Nephron progenitor cell (in vitro differentiated cells): ENCODE measurements around the gene NR1H2.
"Not testable (repeated sequence)": the region's sequence is repeated elsewhere in the genome, so short reads cannot be mapped to it uniquely, and the experiment has no call there.

Experiments used
- DNase-seq: peaks from one replicate; pipeline ENCODE4 v3.0.0; 2021
- H3K27ac Mint-ChIP-seq: 2 replicates; pipeline ENCODE4 v1.8.0; 2021; ENCODE audit warnings: mild to moderate bottlenecking, moderate library complexity, mixed read lengths
- H3K27me3 Mint-ChIP-seq: 2 replicates; pipeline ENCODE4 v1.8.0; 2021; ENCODE audit warnings: mild to moderate bottlenecking, low read depth, mixed read lengths; ENCODE audit not compliant: poor library complexity
- H3K36me3 Mint-ChIP-seq: 2 replicates; pipeline ENCODE4 v1.8.0; 2021; ENCODE audit warnings: low read depth, mixed read lengths
- H3K4me1 Mint-ChIP-seq: 2 replicates; pipeline ENCODE4 v1.8.0; 2021; ENCODE audit warnings: mixed read lengths
- H3K4me3 Mint-ChIP-seq: 2 replicates; pipeline ENCODE4 v1.8.0; 2021; ENCODE audit warnings: mild to moderate bottlenecking, moderate library complexity, mixed read lengths
- H3K9me3 Mint-ChIP-seq: 2 replicates; pipeline ENCODE4 v1.8.0; 2021; ENCODE audit warnings: mild to moderate bottlenecking, moderate library complexity, mixed read lengths
- CTCF ChIP-seq: fragments of 200-600 bp; sonication (generic); IDR thresholded peaks from 2 replicates; pipeline ENCODE4 v1.5.0; 2021; ENCODE audit warnings: antibody characterized with exemption

NR1H2 gene

GRCh38 chr19:50332244-50333038 lies 43.8 kb upstream of the NR1H2 start:
- H3K4me3 Mint-ChIP-seq: peak overlapping the region; percentile 93
- no peak for TF ChIP-seq CTCF
- DNase-seq: peak; percentile 43
- H3K4me1 Mint-ChIP-seq: peaks cover 52% of the 10 kb centered on the region
- peaks cover 17% of the 10 kb centered on the region for H3K36me3 Mint-ChIP-seq
- peaks cover 14% of the 10 kb centered on the region for H3K27me3 Mint-ChIP-seq
- H3K27ac Mint-ChIP-seq: peak overlapping the region; percentile 97
- peaks cover 33% of the 10 kb centered on the region for H3K9me3 Mint-ChIP-seq

GRCh38 chr19:50333235-50333736 lies 43.0 kb upstream of the NR1H2 start:
- H3K4me3 Mint-ChIP-seq: peak overlapping the region; percentile 93
- H3K9me3 Mint-ChIP-seq: peaks cover 36% of the 10 kb centered on the region
- H3K27ac Mint-ChIP-seq: peak overlapping the region; percentile 98
- peak; percentile 92 for DNase-seq
- peaks cover 25% of the 10 kb centered on the region for H3K36me3 Mint-ChIP-seq
- H3K4me1 Mint-ChIP-seq: peaks cover 48% of the 10 kb centered on the region
- TF ChIP-seq CTCF: no peak
- peaks cover 7% of the 10 kb centered on the region for H3K27me3 Mint-ChIP-seq

- Mint-ChIP-seq H3K27ac (peak overlapping the region; percentile 98), H3K4me3 (peak overlapping the region; percentile 93), H3K4me1 (peaks cover 48% of the 10 kb centered on the region), H3K9me3 (peaks cover 39% of the 10 kb centered on the region), H3K36me3 (peaks cover 29% of the 10 kb centered on the region), H3K27me3 (peaks cover 2% of the 10 kb centered on the region)
- DNase-seq: peak; percentile 90
- no peak for TF ChIP-seq CTCF
Observed at GRCh38 chr19:50333737-50334617, 42.3 kb upstream of the NR1H2 start.

GRCh38 chr19:50334741-50335421 lies 41.4 kb upstream of the NR1H2 start:
- DNase-seq: no peak
- Mint-ChIP-seq H3K9me3 (peaks cover 42% of the 10 kb centered on the region), H3K4me3 (peak overlapping the region; percentile 15), H3K27me3 (no peaks in the 10 kb centered on the region), H3K4me1 (peaks cover 42% of the 10 kb centered on the region), H3K36me3 (peaks cover 38% of the 10 kb centered on the region), H3K27ac (no peak overlapping the region)
- no peak for TF ChIP-seq CTCF

GRCh38 chr19:50337031-50337430 lies 39.2 kb upstream of the NR1H2 start:
- peaks cover 50% of the 10 kb centered on the region for H3K36me3 Mint-ChIP-seq
- peaks cover 27% of the 10 kb centered on the region for H3K4me1 Mint-ChIP-seq
- DNase-seq, H3K27ac Mint-ChIP-seq, H3K4me3 Mint-ChIP-seq, H3K27me3 Mint-ChIP-seq: not testable (repeated sequence)
- H3K9me3 Mint-ChIP-seq: peaks cover 46% of the 10 kb centered on the region

- no peak for DNase-seq
- Mint-ChIP-seq H3K9me3 (peaks cover 52% of the 10 kb centered on the region), H3K27me3 (no peaks in the 10 kb centered on the region), H3K4me1 (peaks cover 6% of the 10 kb centered on the region), H3K36me3 (peaks cover 71% of the 10 kb centered on the region), H3K4me3 (no peak overlapping the region), H3K27ac (no peak overlapping the region)
- TF ChIP-seq CTCF: no peak
Observed at GRCh38 chr19:50340331-50340730, 35.9 kb upstream of the NR1H2 start.
